SK-N-MC (cell line): ENCODE results near the gene FOSL1.

Source experiments
- EZH2 ChIP-seq: fragments of 200-600 bp; sonication (generic); IDR thresholded peaks from one replicate; pipeline ENCODE4 v1.6.1; 2017; ENCODE audit warnings: antibody characterized with exemption
- FOXP2 ChIP-seq: optimal IDR thresholded peaks from 2 replicates; pipeline ENCODE3; 2011; ENCODE audit warnings: mild to moderate bottlenecking, moderate library complexity; ENCODE audit not compliant: insufficient read depth; ENCODE audit errors: extremely low read length, control extremely low read depth

DNA sequence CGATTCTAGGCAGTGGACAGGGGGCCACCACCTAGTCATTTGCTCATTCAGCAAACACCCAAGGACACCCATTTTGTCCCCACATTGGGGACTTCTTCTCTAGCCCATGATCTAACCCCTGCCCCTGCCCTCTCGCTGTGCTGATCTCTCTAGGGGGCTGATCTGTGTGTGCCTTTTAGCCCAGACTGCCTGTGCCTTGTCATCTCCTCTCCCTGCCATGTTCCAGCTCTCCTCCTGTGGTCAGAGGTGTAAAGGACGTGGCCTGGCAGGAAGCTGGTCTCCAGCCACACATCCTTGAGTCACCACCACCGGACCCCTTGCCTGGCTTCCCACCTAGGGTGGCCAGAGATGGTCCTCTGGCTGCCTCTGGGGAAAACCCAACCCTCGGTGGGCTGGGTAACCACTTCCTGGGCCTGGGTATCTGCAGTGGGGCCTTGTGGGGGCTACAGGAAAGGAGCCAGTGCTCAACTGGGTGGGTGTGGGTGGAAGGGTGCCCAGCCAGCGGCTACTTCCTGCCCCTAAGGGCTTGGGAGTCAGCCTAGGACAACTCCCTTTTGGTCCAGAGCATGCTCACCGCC is 19.3 kb downstream of the FOSL1 start:
- TF ChIP-seq FOXP2 (no peak), EZH2 (no peak)
